PC-9 (cell line): ENCODE data around the gene DRD2. TPM values are rescaled to one million over a fixed set of nuclear protein-coding genes. Genes with fewer than 3 reads are reported as not detected.

Experiments
- BruUV-seq: library from RNA; stranded (reverse); fragments of 400-500 nt; replicated peaks from 2 replicates; lab custom pipeline; 2021; lab: Mats Ljungman, UMichigan
- CTCF ChIA-PET: fragments of 300-600 bp; sonication (Branson Sonifier 250); formaldehyde crosslinking; loops from one replicate; lab custom pipeline; 2022; ENCODE audit warnings: antibody characterized with exemption; lab: Charles Lee
- POLR2A ChIA-PET: fragments of 300-600 bp; sonication (Branson Sonifier 250); formaldehyde crosslinking; loops from one replicate; lab custom pipeline; 2022; ENCODE audit warnings: antibody characterized with exemption; ENCODE audit not compliant: unreplicated experiment; lab: Charles Lee
- DNase-seq, 2 experiments: peaks; one replicate each; pipeline versions ENCODE4 v3.0.0 to v3.0.0-alpha.2; 2015 to 2022; ENCODE audit warnings: mixed read lengths in 1 of 2
- H2AFZ ChIP-seq: fragments of 200-600 bp; sonication (generic); 2 replicates; pipeline ENCODE4 v1.8.1; 2017; ENCODE audit warnings: antibody characterized with exemption
- H3F3A ChIP-seq: fragments of 200-600 bp; sonication (generic); 2 replicates; pipeline ENCODE4 v1.8.1; 2017; ENCODE audit warnings: antibody characterized with exemption, mild to moderate bottlenecking, low read depth; ENCODE audit not compliant: insufficient read depth
- H3K27ac ChIP-seq: fragments of 200-600 bp; sonication (generic); 2 replicates; pipeline ENCODE4 v1.6.1; 2016; ENCODE audit warnings: mixed run types
- H3K27me3 ChIP-seq: fragments of 200-600 bp; sonication (generic); 2 replicates; pipeline ENCODE4 v1.6.1; 2016; ENCODE audit warnings: low read depth, mixed run types; ENCODE audit not compliant: insufficient read depth
- H3K36me3 ChIP-seq: fragments of 200-600 bp; sonication (generic); 2 replicates; pipeline ENCODE4 v1.6.1; 2016; ENCODE audit warnings: low read depth, mixed run types
- H3K4me1 ChIP-seq: fragments of 200-600 bp; sonication (generic); replicated peaks from 2 replicates; pipeline ENCODE4 v1.6.1; 2016; ENCODE audit warnings: mixed run types; ENCODE audit not compliant: insufficient read depth
- H3K4me2 ChIP-seq: fragments of 200-600 bp; sonication (generic); 2 replicates; pipeline ENCODE4 v1.6.1; 2017; ENCODE audit warnings: mixed run types
- H3K4me3 ChIP-seq: fragments of 200-600 bp; sonication (generic); 2 replicates; pipeline ENCODE4 v1.6.1; 2016; ENCODE audit warnings: mixed run types
- H3K79me2 ChIP-seq: fragments of 200-600 bp; sonication (generic); 2 replicates; pipeline ENCODE4 v1.6.1; 2017; ENCODE audit warnings: low read depth, mixed run types
- H3K9me2 ChIP-seq: fragments of 200-600 bp; sonication (generic); 2 replicates; pipeline ENCODE4 v1.8.1; 2017; ENCODE audit warnings: mild to moderate bottlenecking; ENCODE audit not compliant: insufficient read depth
- H3K9me3 ChIP-seq: fragments of 200-600 bp; sonication (generic); 2 replicates; pipeline ENCODE4 v1.8.1; 2016; ENCODE audit warnings: low read depth; ENCODE audit not compliant: insufficient read depth
- H4K20me1 ChIP-seq: fragments of 200-600 bp; sonication (generic); 2 replicates; pipeline ENCODE4 v1.8.1; 2017; ENCODE audit not compliant: insufficient read depth
- CTCF ChIP-seq: fragments of 200-600 bp; sonication (generic); conservative IDR thresholded peaks from 2 replicates; pipeline ENCODE4 v1.6.1; 2017; ENCODE audit warnings: mixed run types, antibody characterized with exemption, mild to moderate bottlenecking, moderate library complexity
- EZH2 ChIP-seq: fragments of 200-600 bp; sonication (generic); IDR thresholded peaks from 2 replicates; pipeline ENCODE4 v1.8.0; 2017; ENCODE audit warnings: antibody characterized with exemption, low read depth
- intact Hi-C: fragments of 100-400 bp; cut with micrococcal nuclease; formaldehyde crosslinking; loops from one replicate; pipeline ENCODE4 v1.10.0; 2022; ENCODE audit not compliant: unreplicated experiment
- total RNA-seq: library from RNA; stranded (reverse); gene quantifications from 2 replicates; pipeline ENCODE4 v1.2.3, GENCODE V29; 2021

DRD2 gene
- total RNA-seq, 1 experiment from 2014 or later: not detected

DNA sequence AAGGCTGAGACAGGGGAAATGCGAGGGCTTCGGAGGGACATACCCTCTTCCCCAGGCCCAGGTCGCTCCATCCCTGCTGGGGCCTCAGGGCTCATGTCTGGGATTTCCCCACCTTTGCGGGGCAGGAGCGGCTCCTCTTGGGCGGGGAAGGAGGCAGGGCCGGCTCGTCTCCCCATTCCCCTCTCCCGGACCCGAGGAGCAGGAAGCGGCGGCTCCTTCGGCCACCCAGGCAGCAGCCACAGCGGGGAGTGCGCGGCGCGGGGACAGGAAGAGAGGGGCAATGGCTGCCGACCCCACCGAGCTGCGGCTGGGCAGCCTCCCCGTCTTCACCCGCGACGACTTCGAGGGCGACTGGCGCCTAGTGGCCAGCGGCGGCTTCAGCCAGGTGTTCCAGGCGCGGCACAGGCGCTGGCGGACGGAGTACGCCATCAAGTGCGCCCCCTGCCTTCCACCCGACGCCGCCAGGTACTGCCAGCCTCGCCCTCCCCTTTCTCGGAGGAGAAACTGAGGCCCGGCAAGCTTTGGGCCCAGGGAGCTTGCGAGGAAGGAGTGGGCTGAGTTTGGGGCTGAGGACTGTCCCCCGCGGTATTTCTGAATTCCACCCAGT is 87.5 kb downstream of the DRD2 start, which contains the start of gene ANKK1:
ANKK1 (plus strand) TSS at position 175 of the 607 bp plus-strand sequence; CDS start at position 281, 106 bp downstream.
- CTCF ChIA-PET: no interaction called here
- no TSS peak for BruUV-seq

DNA sequence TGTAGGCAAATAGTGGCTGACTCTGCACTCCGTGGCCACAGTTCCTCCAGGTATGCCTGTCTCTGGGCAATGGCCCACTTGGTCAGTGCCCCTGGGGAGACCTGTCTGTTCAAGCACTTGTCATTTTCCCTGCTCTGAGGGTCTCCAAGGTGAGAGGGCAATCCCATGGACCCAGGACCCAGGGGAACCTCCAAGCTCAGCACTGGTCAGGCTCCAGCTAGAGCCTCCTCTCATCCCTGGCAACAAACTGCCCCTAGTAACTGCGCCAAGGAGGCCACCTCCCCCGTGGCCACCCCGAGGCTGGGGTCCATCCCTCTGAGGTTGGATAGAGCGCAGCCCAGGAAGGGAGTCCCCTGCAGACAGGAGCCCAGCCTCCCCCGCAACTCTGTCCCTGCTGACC is 88.3 kb downstream of the DRD2 start:
- CTCF ChIA-PET: no interaction called here

More for the DNA sequence above, 87.5 kb downstream of the DRD2 start, which contains the start of gene ANKK1:
- Histone ChIP-seq H3K4me2 (no peak within 1 kb of the TSS), H3K4me1 (peaks cover 19% of the 10 kb centered on the region), H2AFZ (no peak within 1 kb of the TSS), H3K36me3 (no peaks in the 10 kb centered on the region), H3K27ac (no peak within 1 kb of the TSS), H3K9me3 (no peaks in the 10 kb centered on the region), H3K9me2 (no peaks in the 10 kb centered on the region), H3K27me3 (peaks cover 41% of the 10 kb centered on the region), H3K4me3 (no peak within 1 kb of the TSS), H3K79me2 (no peaks in the 10 kb centered on the region), H3F3A (peaks cover 12% of the 10 kb centered on the region), H4K20me1 (no peaks in the 10 kb centered on the region)
- TF ChIP-seq EZH2 (no peak), CTCF (no peak)
- intact Hi-C loops: no loop called here
- POLR2A ChIA-PET: no interaction called here
- no peak for DNase-seq

DNA sequence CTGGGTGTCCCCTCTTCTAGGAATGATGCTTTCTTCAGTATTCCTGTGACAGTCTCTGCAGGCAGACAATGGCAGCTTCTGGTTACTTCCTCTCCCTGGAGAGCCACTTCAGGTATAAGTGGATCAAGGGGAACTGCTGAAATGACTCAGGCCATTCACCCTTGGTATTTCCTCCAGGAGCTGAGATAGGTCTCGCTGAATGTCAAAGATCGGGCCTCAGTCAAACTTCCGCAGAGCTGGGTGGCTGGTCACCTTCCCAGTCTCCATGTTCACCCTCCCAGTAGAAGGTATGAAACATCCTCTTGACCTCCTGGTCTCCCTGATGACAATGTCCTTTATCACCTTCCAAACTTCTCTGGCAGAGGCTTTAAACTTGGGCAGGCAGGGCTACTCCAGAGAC is 89.4 kb downstream of the DRD2 start:
- Histone ChIP-seq H3K79me2 (no peaks in the 10 kb centered on the region), H3K27ac (no peak overlapping the region), H3K36me3 (no peaks in the 10 kb centered on the region), H4K20me1 (no peaks in the 10 kb centered on the region), H2AFZ (no peak overlapping the region), H3F3A (peaks cover 12% of the 10 kb centered on the region), H3K27me3 (peaks cover 22% of the 10 kb centered on the region), H3K4me1 (peaks cover 19% of the 10 kb centered on the region), H3K9me3 (no peaks in the 10 kb centered on the region), H3K4me2 (no peak overlapping the region), H3K9me2 (no peaks in the 10 kb centered on the region), H3K4me3 (no peak overlapping the region)
- no peak for DNase-seq
- ChIA-PET POLR2A (no interaction called here), CTCF (no interaction called here)
- intact Hi-C loops: no loop called here
- no TSS peak for BruUV-seq
- TF ChIP-seq CTCF: no peak
- TF ChIP-seq EZH2: no peak

More for the DNA sequence above, 88.3 kb downstream of the DRD2 start:
- no peak for TF ChIP-seq CTCF
- TF ChIP-seq EZH2: no peak
- no peak overlapping the region for H3K4me2 ChIP-seq
- POLR2A ChIA-PET: no interaction called here
- BruUV-seq: no TSS peak
- no peaks in the 10 kb centered on the region for H3K9me3 ChIP-seq
- no peak for DNase-seq
- peaks cover 12% of the 10 kb centered on the region for H3F3A ChIP-seq
- H2AFZ ChIP-seq: no peak overlapping the region
- no peaks in the 10 kb centered on the region for H3K9me2 ChIP-seq
- no peaks in the 10 kb centered on the region for H3K36me3 ChIP-seq
- intact Hi-C loops: no loop called here
- no peak overlapping the region for H3K4me3 ChIP-seq
- no peaks in the 10 kb centered on the region for H3K79me2 ChIP-seq
- H3K27me3 ChIP-seq: peaks cover 33% of the 10 kb centered on the region
- no peak overlapping the region for H3K27ac ChIP-seq
- no peaks in the 10 kb centered on the region for H4K20me1 ChIP-seq
- H3K4me1 ChIP-seq: peaks cover 19% of the 10 kb centered on the region
